ENCODE data around the gene ATG7.

The ATG7 gene

GRCh38 chr3:11543141-11543947, 271.1 kb downstream of the ATG7 start:
- no peak for DNase-seq

GRCh38 chr3:11543948-11544387, 271.8 kb downstream of the ATG7 start:
- DNase-seq, result no peak

GRCh38 chr3:11544412-11545181, 272.4 kb downstream of the ATG7 start:
- DNase-seq, result peak; percentile 56

- no peak for DNase-seq
These were observed 273.1 kb downstream of the ATG7 start for GRCh38 chr3:11545186-11545851.

GRCh38 chr3:11546657-11547302, 274.6 kb downstream of the ATG7 start:
- DNase-seq, result no peak

- DNase-seq, result no peak
These were observed 275.3 kb downstream of the ATG7 start for GRCh38 chr3:11547498-11547897.

- DNase-seq, result no peak
These were observed 276.5 kb downstream of the ATG7 start for GRCh38 chr3:11548721-11549131.

- DNase-seq, result no peak
These were observed 277.5 kb downstream of the ATG7 start for GRCh38 chr3:11549580-11550140.

GRCh38 chr3:11551036-11551435, 278.8 kb downstream of the ATG7 start:
- DNase-seq, result no peak

- no peak for DNase-seq
These were observed 280.4 kb downstream of the ATG7 start for GRCh38 chr3:11552289-11553264.

- no peak for DNase-seq
These were observed 281.4 kb downstream of the ATG7 start for GRCh38 chr3:11553436-11554235.

GRCh38 chr3:11554236-11554610, 282.0 kb downstream of the ATG7 start:
- DNase-seq, result no peak

GRCh38 chr3:11554666-11555065, 282.5 kb downstream of the ATG7 start:
- DNase-seq, result no peak

- no peak for DNase-seq
These were observed 283.1 kb downstream of the ATG7 start for GRCh38 chr3:11555211-11555782.

- no peak for DNase-seq
These were observed 283.9 kb downstream of the ATG7 start for GRCh38 chr3:11555881-11556633.

- no peak for DNase-seq
These were observed 284.9 kb downstream of the ATG7 start for GRCh38 chr3:11556851-11557644.

GRCh38 chr3:11558002-11558401, 285.8 kb downstream of the ATG7 start:
- no peak for DNase-seq

GRCh38 chr3:11558411-11558903, 286.3 kb downstream of the ATG7 start:
- no peak for DNase-seq

Data from NCI-H524 treated with DMSO at 0.1 percent for 48 hours (cell line).